LNCAP (cell line): ENCODE measurements around the gene GALNT6.

Source experiments
- TF ChIP-seq, protein P1 (sequence below): fragments of 450-650 bp; IDR thresholded peaks from 2 replicates; pipeline ENCODE4 v1.5.1; 2017; ENCODE audit warnings: mild to moderate bottlenecking

GALNT6 gene, protein sequence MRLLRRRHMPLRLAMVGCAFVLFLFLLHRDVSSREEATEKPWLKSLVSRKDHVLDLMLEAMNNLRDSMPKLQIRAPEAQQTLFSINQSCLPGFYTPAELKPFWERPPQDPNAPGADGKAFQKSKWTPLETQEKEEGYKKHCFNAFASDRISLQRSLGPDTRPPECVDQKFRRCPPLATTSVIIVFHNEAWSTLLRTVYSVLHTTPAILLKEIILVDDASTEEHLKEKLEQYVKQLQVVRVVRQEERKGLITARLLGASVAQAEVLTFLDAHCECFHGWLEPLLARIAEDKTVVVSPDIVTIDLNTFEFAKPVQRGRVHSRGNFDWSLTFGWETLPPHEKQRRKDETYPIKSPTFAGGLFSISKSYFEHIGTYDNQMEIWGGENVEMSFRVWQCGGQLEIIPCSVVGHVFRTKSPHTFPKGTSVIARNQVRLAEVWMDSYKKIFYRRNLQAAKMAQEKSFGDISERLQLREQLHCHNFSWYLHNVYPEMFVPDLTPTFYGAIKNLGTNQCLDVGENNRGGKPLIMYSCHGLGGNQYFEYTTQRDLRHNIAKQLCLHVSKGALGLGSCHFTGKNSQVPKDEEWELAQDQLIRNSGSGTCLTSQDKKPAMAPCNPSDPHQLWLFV

DNA sequence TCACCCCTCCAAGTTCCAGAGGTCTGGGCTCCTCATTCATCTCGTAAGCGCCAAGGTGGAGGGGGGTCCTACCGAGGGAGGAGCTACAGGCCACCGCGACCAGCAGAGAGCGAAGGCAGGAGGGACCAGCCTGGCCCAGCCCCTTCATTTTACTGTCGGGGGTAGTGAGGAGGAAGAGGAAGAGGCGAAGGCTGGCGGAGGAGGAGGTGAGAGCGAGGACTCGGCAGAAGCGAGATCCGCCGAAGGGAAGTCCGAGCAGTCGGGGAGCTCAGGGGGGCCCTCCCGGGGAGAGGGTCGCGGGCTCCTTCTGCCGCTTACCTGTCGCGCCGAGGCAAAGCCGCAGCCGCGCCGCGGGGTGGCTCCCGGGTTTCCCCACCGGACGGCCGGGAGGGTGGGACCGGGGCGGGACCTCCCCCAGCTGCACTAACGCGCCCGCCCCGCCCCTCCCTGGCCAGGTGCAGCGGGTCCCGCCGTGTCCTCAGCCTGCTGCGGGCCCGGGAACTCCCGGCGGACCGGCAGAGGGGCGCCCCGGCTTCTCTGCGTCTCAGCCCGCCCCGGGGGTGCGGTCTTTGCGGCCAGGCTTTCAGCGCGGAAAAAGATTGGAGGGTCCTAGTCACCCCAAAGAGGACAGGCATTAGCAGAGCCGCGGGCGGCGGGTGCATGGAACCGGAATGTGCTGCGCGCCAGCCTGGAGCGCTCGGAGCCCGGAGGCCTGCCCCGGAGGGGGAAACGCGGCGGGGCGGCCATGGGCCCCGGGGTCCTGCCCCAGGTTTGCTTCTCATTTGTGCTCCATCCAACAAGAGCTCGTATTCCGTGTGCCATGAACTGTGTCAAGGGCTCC is at the start of gene GALNT6:
Gene GALNT6 (minus strand): TSS at position 124 of the 841 bp plus-strand sequence. CDS start 11,625 bp downstream, outside the sequence.
- TF ChIP-seq, protein P1, sequence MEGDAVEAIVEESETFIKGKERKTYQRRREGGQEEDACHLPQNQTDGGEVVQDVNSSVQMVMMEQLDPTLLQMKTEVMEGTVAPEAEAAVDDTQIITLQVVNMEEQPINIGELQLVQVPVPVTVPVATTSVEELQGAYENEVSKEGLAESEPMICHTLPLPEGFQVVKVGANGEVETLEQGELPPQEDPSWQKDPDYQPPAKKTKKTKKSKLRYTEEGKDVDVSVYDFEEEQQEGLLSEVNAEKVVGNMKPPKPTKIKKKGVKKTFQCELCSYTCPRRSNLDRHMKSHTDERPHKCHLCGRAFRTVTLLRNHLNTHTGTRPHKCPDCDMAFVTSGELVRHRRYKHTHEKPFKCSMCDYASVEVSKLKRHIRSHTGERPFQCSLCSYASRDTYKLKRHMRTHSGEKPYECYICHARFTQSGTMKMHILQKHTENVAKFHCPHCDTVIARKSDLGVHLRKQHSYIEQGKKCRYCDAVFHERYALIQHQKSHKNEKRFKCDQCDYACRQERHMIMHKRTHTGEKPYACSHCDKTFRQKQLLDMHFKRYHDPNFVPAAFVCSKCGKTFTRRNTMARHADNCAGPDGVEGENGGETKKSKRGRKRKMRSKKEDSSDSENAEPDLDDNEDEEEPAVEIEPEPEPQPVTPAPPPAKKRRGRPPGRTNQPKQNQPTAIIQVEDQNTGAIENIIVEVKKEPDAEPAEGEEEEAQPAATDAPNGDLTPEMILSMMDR = no peak

DNA sequence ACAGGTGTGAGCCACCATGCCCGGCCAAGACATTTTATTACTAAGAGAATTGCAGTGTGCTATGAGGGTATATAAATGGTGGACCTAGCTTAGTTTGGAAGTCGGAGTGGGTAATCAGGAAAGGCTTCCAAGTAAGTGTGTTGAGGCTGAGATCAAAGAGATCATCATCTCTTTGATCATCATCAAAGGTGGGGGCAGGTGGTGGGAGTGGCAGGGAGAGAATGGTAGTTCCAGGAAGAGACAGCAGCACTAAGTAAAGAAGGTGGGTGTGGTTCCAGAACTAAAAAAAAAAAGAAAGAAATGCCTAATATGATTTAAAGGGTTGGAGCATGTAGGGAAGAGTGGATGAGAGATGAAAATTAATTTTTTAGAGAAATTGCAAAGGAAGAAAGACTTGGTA is 48.1 kb upstream of the GALNT6 start:
- TF ChIP-seq, protein P1 = no peak

DNA sequence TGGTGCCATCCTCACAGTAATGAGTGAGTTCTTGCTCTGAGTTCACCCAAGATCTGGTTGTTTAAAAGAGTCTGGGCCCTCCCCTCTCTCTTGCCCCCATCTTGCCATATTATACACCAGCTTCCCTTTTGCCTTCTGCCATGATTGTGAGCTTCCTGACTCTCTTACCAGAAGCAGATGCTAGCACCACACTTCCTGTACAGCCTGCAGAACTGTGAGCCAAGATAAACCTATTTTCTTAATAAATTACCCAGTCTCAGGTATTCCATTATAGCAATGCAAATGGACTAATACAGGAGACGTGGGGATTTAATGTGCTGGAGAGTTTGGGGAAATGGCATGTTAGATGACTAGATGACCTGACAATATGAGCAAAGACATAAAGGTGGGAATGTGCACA is 46.2 kb upstream of the GALNT6 start:
- TF ChIP-seq, protein P1 = no peak

DNA sequence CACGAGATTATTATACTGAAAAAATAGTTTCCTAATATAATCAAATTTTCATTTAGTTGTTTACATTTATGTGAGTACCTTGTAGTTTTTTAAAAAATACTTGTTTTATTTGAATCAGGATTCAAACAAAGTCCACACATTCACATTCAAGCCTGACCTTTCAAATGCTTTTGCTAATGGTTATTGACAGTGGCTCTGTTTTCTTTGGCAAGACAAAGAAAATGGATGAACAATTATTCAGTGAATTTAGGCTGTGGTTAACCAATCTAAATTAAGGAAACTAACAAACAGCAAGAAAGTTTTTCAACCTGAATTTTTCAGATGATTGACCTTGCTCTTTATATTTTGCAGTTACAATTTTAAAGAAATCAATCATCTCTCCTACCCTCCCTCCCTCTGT is 43.1 kb upstream of the GALNT6 start:
- TF ChIP-seq, protein P1 = no peak

DNA sequence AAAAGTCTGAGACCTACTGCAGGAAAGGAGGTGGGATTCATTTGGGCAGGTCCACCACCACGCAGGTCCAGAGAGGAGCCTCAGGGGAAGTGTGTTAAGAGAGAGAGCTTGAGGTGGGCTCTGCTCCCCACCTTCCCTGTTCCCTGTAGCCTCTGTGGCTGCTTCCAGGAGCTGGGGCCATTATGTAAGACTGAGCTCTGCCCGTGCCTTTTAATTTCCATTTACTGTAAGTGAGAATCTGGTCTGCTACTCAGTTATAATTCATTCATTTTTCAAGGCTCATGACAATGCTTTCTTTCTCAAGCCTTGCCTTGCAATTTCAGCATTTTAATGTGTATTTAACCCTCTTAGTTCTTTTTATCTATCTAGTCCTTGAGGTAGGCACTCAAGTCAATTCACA is 41.7 kb upstream of the GALNT6 start:
- TF ChIP-seq, protein P1 = no peak

DNA sequence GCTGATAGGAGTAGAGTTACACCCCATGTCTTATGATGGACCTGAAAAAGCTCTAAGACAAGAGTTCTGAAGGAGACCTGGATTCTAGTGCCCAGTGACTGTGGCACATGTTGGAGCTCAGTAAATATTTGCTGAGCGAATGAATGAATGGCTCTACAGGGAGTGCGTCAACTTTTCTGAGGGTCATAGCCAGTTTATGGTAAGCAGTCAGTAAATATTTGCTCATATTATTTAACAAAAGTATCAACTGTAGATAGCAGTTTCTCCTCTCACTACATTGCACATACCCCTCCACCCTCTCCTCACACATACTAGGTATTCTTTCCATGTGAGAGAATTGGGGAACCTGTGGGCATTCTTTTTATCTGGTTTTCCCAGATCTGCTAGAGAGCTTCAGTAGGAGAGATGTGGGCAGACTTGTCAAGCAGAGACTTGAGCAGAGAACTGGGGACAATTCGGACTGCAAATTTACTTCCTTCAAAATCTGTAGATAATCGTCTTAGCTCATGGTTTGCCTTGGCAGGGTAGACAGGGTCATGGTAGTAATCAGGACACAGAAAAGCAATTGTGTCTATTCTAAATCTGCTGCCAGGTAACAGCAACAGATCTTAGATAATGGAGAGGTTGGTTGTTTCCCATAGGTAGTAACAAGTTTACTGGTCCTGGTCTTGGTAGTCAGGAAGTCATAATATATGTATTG is 39.1 kb upstream of the GALNT6 start:
- TF ChIP-seq, protein P1 = no peak

DNA sequence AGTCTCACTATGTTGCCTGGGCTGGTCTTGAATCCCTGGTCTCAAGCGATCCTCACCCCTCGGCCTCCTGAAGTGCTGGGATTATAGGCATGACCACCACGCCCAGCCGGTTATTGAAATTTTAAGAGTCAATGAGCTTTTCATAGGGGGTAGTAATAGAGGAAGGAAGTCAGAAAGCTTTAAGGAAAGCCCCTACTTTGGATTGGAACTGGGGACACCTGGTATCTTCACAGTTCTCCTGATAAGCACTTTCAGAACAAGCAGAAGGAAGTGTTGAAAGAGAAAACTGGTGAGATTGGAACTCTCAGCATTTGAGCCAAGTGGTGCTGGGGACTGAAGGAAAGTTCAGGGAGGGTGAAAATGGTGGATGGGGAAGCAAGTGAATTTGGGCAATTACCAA is 38.5 kb upstream of the GALNT6 start:
- TF ChIP-seq, protein P1 = no peak
